ENCODE measurements around the gene RYR1.
A peak's percentile ranks its signal among the peaks of the same experiment; 100 is the strongest.

Gene RYR1

GRCh38 chr19:38499532-38499931 is 66.0 kb downstream of the RYR1 start:
- no peak overlapping the region for H3K4me3 ChIP-seq (ENCODE audit: low read depth, low read length)
- no peak for DNase-seq (ENCODE audit: low read depth)
- TF ChIP-seq CTCF (conservative IDR thresholded peaks at IDR 0.05; ENCODE audit: low read depth, low read length): no peak

- no peak for DNase-seq (ENCODE audit: low read depth)
- no peak overlapping the region for H3K4me3 ChIP-seq (ENCODE audit: low read depth, low read length)
- no peak for TF ChIP-seq CTCF (conservative IDR thresholded peaks at IDR 0.05; ENCODE audit: low read depth, low read length)
Observed at GRCh38 chr19:38500450-38500849, 67.0 kb downstream of the RYR1 start.

- TF ChIP-seq CTCF (conservative IDR thresholded peaks at IDR 0.05; ENCODE audit: low read depth, low read length): no peak
- no peak overlapping the region for H3K4me3 ChIP-seq (ENCODE audit: low read depth, low read length)
- no peak for DNase-seq (ENCODE audit: low read depth)
Observed at GRCh38 chr19:38502410-38503076, 69.1 kb downstream of the RYR1 start.

GRCh38 chr19:38503077-38503410 is 69.6 kb downstream of the RYR1 start:
- DNase-seq (ENCODE audit: low read depth): no peak
- no peak for TF ChIP-seq CTCF (conservative IDR thresholded peaks at IDR 0.05; ENCODE audit: low read depth, low read length)
- no peak overlapping the region for H3K4me3 ChIP-seq (ENCODE audit: low read depth, low read length)

GRCh38 chr19:38505958-38506357 is 72.5 kb downstream of the RYR1 start:
- TF ChIP-seq CTCF (conservative IDR thresholded peaks at IDR 0.05; ENCODE audit: low read depth, low read length): no peak

GRCh38 chr19:38506375-38506722 is 72.9 kb downstream of the RYR1 start:
- no peak for TF ChIP-seq CTCF (conservative IDR thresholded peaks at IDR 0.05; ENCODE audit: low read depth, low read length)
- DNase-seq (ENCODE audit: low read depth): no peak
- H3K4me3 ChIP-seq (ENCODE audit: low read depth, low read length): no peak overlapping the region

More at GRCh38 chr19:38505958-38506357, 72.5 kb downstream of the RYR1 start:
- no peak for DNase-seq (ENCODE audit: low read depth)
- H3K4me3 ChIP-seq (ENCODE audit: low read depth, low read length): no peak overlapping the region

- H3K4me3 ChIP-seq (ENCODE audit: low read depth, low read length): no peak overlapping the region
- DNase-seq (ENCODE audit: low read depth): peak; percentile 46
- TF ChIP-seq CTCF (conservative IDR thresholded peaks at IDR 0.05; ENCODE audit: low read depth, low read length): no peak
Observed at GRCh38 chr19:38506723-38507550, 73.4 kb downstream of the RYR1 start.

Measured in choroid plexus epithelial cell (primary cell).